8988T (cell line): ENCODE results near the gene ZNF239.
"Not testable (repeated sequence)": the region's sequence is repeated elsewhere in the genome, so short reads cannot be mapped to it uniquely, and the experiment has no call there.

Source experiments
- DNase-seq: peaks from one replicate; pipeline ENCODE4 v3.0.0; 2011

The ZNF239 gene

GRCh38 chr10:43576062-43576461 lies 1.6 kb upstream of the ZNF239 start:
- DNase-seq: no peak

GRCh38 chr10:43574906-43575305 lies 490 bp upstream of the ZNF239 start:
- DNase-seq: no peak

DNA sequence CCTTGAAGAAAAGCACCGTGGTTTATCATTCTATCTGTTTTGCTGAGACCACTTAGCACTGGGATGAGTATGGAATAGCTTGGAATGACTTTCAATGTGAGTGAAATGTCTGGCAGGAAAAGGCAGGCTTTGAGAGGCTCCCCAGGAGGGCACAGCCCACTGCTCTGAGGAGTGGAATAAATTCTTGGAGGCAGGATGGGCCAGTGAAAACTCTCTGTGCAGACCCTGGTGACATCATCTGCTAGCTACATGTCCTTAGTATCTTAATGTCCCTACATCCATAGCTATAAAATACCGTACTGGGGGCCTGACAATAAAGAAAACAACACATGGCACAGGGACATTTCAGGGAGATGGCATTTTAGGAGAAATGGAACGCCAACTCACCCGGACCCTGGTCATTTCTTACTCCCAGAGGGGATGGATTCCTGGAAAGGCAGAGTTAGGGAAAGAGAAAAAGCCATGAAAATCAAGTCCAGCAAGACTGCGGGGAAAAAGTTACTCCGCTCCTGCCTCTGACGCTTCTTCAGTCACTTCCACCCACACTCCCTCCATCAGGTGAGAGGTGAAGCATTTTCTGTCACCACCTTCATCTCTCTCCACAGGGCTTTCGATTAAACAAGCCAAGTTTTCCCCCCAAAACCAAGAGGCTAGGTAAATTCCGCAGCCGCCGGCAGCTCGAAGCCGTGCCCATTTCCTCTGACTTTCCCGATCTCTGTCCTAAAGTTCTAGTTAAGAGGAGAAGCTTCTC lies 991 bp downstream of the ZNF239 start:
- no peak for DNase-seq

GRCh38 chr10:43570971-43571370 lies 3.4 kb downstream of the ZNF239 start:
- DNase-seq: no peak

DNA sequence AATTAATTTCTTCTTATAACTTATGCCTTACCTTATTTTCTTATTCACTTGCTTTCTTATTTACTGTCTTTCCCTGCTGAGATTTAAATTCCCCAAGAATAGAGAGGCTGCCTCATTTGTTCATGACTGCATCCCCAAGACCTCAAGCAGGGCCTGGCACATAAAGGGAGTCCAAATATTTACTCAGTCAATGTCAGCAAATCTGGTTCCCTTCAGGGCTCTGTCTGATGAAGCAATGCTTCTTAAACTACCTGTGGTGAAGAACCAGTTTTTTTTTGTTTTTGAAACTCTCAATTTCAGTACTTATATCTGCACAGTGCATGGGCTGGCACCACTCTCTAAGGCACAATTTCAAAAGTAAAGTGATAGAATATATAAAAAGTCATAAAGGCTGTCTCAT lies 4.7 kb downstream of the ZNF239 start:
- DNase-seq: no peak

GRCh38 chr10:43557214-43557613 lies 17.2 kb downstream of the ZNF239 start:
- DNase-seq: no peak

DNA sequence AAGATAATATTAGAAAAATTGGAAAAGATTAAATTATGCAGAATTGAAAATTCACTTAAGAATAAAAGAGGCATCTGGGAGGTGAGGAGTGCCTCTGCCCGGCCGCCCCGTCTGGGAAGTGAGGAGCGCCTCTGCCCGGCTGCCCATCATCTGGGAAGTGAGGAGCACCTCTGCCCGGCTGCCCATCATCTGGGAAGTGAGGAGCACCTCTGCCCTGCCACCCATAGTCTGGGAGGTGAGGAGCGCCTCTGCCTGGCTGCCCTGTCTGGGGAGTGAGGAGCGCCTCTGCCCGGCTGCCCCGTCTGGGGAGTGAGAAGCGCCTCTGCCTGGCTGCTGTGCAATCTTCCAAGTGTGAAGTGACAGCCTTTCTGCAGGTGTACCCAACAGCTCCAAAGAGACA lies 30.7 kb downstream of the ZNF239 start:
- DNase-seq: not testable (repeated sequence)

GRCh38 chr10:43524434-43525247 lies 49.8 kb downstream of the ZNF239 start:
- no peak for DNase-seq
